Karpas-422 (cell line): Measurements from ENCODE around the gene NHEJ1. TPM values are rescaled to one million over a fixed set of nuclear protein-coding genes. Genes with fewer than 3 reads are reported as not detected.

Experiments
- DNase-seq: peaks from one replicate; pipeline ENCODE4 v3.0.0-alpha.2; 2015
- H2AFZ ChIP-seq: fragments of 200-600 bp; sonication (generic); 2 replicates; pipeline ENCODE4 v1.6.1; 2014; ENCODE audit warnings: antibody characterized with exemption, low read length, mixed read lengths
- H3K27ac ChIP-seq: fragments of 200-600 bp; sonication (generic); 2 replicates; pipeline ENCODE4 v1.5.1; 2014; ENCODE audit warnings: mild to moderate bottlenecking, low read length, moderate library complexity
- H3K27me3 ChIP-seq: fragments of 200-600 bp; sonication (generic); 2 replicates; pipeline ENCODE4 v1.6.1; 2014; ENCODE audit warnings: low read length, mixed read lengths
- H3K36me3 ChIP-seq: fragments of 200-600 bp; sonication (generic); 2 replicates; pipeline ENCODE4 v1.6.1; 2014; ENCODE audit warnings: low read length, mixed read lengths; ENCODE audit not compliant: insufficient read depth
- H3K4me1 ChIP-seq: fragments of 200-600 bp; sonication (generic); 2 replicates; pipeline ENCODE4 v1.6.1; 2014; ENCODE audit warnings: mild to moderate bottlenecking, low read length, mixed read lengths
- H3K4me2 ChIP-seq: fragments of 200-600 bp; sonication (generic); 2 replicates; pipeline ENCODE4 v1.6.1; 2014; ENCODE audit warnings: low read length, low read depth, mild to moderate bottlenecking; ENCODE audit not compliant: poor library complexity, severe bottlenecking
- H3K4me3 ChIP-seq: fragments of 200-600 bp; sonication (generic); 2 replicates; pipeline ENCODE4 v1.5.1; 2014; ENCODE audit warnings: mild to moderate bottlenecking, antibody characterized with exemption, low read length, mixed read lengths
- H3K79me2 ChIP-seq: fragments of 200-600 bp; sonication (generic); 2 replicates; pipeline ENCODE4 v1.6.1; 2014; ENCODE audit warnings: mild to moderate bottlenecking, low read length, mixed read lengths
- H3K9ac ChIP-seq: fragments of 200-600 bp; sonication (generic); 2 replicates; pipeline ENCODE4 v1.6.0; 2014; ENCODE audit warnings: low read length
- H3K9me2 ChIP-seq: fragments of 200-600 bp; sonication (generic), shearing (Covaris generic); replicated peaks from 2 replicates; pipeline ENCODE4 v1.6.0; 2014; ENCODE audit warnings: mild to moderate bottlenecking, low read length, moderate library complexity; ENCODE audit not compliant: insufficient read depth
- H3K9me3 ChIP-seq: fragments of 300-700, 200-600 bp; sonication (generic); 2 replicates; pipeline ENCODE4 v1.6.1; 2014; ENCODE audit warnings: low read length, mixed read lengths
- H4K20me1 ChIP-seq: fragments of 200-600 bp; sonication (generic); 2 replicates; pipeline ENCODE4 v1.6.1; 2014; ENCODE audit warnings: mild to moderate bottlenecking, antibody characterized with exemption, low read length, low read depth; ENCODE audit not compliant: insufficient read depth
- total RNA-seq: library from RNA; depleted of rRNA; stranded (reverse); fragments of >200 nt; shearing (Covaris generic); gene quantifications from 2 replicates; pipeline ENCODE4 v1.2.3, GENCODE V29; 2014; ENCODE audit warnings: low replicate concordance

Gene NHEJ1
- total RNA-seq, 1 experiment from 2014 or later: 21.5 TPM

- Histone ChIP-seq H3K9me3 (no peaks in the 10 kb centered on the region), H2AFZ (no peak overlapping the region), H3K4me2 (no peak overlapping the region), H3K9ac (no peak overlapping the region), H3K79me2 (peaks cover 22% of the 10 kb centered on the region), H3K27me3 (no peaks in the 10 kb centered on the region), H4K20me1 (no peaks in the 10 kb centered on the region), H3K27ac (no peak overlapping the region), H3K4me3 (no peak overlapping the region), H3K9me2 (no peaks in the 10 kb centered on the region), H3K4me1 (peaks cover 13% of the 10 kb centered on the region), H3K36me3 (peaks cover 8% of the 10 kb centered on the region; the same call in 1 of the 2 replicates)
- DNase-seq: no peak
Observed at GRCh38 chr2:219173176-219173575, 12.6 kb upstream of the NHEJ1 start.

DNA sequence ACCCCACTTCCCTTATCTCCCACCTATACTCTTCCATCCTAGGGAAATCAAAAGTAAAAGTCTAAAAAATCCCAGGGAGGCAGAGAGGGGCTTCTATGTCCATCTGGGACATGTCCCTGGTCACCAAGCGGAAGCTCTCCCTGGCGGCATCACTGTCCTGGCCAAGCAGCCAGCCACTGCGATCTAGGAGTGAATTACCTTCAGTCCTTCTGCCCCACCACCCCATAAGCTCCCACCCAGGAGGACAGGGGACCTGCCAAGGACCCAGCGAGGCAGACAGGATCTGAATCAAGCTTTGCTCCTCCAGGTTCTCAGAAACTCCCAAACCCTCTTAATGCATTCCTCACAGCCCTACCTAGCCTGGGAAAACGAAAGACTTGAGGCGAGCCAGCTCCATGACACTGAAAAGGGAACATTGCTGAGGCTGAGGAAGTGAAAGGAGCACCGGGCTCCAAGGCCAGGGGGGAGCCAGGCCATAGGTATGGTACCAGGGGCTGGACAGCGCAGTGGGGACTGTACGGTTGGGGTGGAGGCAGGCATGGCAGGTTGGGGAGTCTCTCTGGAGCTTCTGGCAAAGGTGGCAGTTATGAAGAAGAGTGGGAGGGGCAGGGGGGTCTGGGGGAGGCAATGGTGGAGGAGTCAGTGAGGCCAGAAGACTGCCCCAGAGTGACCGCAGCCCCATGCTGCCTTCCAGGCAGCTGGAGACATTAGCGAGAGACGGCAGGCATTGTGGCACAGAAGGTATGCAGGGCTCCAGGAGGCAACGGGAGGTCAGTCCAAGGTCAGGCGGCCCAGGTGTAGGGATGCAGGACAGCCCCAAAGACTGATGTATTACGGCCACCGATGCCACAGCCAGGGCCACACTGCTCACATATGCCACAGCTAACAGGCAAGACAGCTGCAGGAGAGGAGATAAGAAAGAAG, 11.9 kb upstream of the NHEJ1 start:
- no peak overlapping the region for H2AFZ ChIP-seq
- DNase-seq: peak; percentile 21
- no peak overlapping the region for H3K4me2 ChIP-seq
- no peak overlapping the region for H3K4me3 ChIP-seq
- no peak overlapping the region for H3K27ac ChIP-seq
- peaks cover 22% of the 10 kb centered on the region for H3K79me2 ChIP-seq
- H4K20me1 ChIP-seq: no peaks in the 10 kb centered on the region
- H3K9me2 ChIP-seq: no peaks in the 10 kb centered on the region
- peaks cover 12% of the 10 kb centered on the region for H3K4me1 ChIP-seq
- no peaks in the 10 kb centered on the region for H3K27me3 ChIP-seq
- no peak overlapping the region for H3K9ac ChIP-seq
- H3K9me3 ChIP-seq: no peaks in the 10 kb centered on the region
- peaks cover 8% of the 10 kb centered on the region; the same call in 1 of the 2 replicates for H3K36me3 ChIP-seq

DNA sequence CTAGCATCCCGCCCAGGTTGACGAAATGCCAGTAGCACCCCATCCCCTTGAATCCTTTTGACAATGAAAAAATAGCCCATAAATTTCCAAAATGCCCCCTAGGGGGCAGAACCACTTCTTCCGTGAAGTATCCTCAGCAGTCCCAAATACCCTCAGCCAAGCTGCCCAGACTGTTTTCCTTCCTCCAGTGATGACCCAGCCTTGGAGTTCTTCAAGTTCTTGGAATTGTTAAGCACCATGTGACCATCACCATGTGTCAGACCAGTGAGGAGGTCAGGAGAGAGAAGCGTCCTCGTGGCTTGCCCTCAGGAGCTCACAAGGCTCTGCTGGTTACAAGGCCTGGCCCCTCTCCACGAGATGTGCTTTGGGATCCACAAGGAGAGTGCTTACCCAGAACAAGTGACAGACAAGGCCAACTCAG, 10.6 kb upstream of the NHEJ1 start:
- Histone ChIP-seq H2AFZ (no peak overlapping the region), H3K4me1 (peaks cover 7% of the 10 kb centered on the region), H3K4me2 (no peak overlapping the region), H3K9me2 (no peaks in the 10 kb centered on the region), H3K4me3 (no peak overlapping the region), H3K27ac (no peak overlapping the region), H3K9ac (no peak overlapping the region), H3K79me2 (peaks cover 18% of the 10 kb centered on the region), H4K20me1 (no peaks in the 10 kb centered on the region), H3K27me3 (no peaks in the 10 kb centered on the region), H3K36me3 (peaks cover 12% of the 10 kb centered on the region; the same call in 1 of the 2 replicates), H3K9me3 (no peaks in the 10 kb centered on the region)
- DNase-seq: peak; percentile 76

DNA sequence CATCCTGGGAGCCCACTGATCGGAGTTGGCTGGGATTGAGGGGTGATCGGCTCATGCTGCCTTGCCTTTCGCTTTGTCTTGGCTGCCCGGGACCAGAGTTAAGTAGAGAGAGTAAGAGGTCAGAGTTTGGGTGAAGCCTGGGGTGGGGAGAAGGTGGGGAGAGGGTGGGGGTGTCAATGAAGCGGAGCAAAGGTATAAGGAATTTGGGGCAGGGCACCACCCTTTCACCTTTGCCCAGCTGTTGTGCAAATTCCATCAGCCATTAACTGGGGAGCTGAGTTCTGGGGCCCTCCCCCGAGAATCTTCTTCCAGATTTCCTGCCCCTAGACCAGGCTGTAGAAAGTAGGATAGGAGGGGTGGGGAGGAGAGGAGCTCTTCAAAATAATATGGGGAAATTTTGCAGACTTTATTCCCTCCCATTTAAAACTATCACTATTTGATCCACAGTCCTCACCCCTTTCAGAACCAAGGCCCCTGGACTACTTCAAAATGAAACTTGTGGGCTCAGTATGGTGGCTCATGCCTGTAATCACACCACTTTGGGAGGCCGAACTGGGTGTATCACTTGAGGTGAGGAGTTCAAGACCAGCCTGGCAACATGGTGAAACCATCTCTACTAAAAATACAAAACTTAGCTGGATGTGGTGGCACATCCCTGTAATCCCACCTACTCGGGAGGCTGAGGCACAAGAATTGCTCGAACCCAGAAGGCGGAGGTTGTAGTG, 9.5 kb upstream of the NHEJ1 start, which contains the start of gene SLC23A3:
Gene SLC23A3 (minus strand): TSS at position 100 of the 725 bp plus-strand sequence. CDS start 45 bp downstream, at position 55.
- Histone ChIP-seq H3K27me3 (no peaks in the 10 kb centered on the region), H2AFZ (no peak within 1 kb of the TSS), H3K4me1 (no peaks in the 10 kb centered on the region), H4K20me1 (no peaks in the 10 kb centered on the region), H3K36me3 (peaks cover 12% of the 10 kb centered on the region; the same call in 1 of the 2 replicates), H3K79me2 (peaks cover 9% of the 10 kb centered on the region; the same call in 1 of the 2 replicates), H3K4me3 (no peak within 1 kb of the TSS), H3K9me3 (no peaks in the 10 kb centered on the region), H3K9ac (no peak within 1 kb of the TSS), H3K27ac (no peak within 1 kb of the TSS), H3K9me2 (no peaks in the 10 kb centered on the region), H3K4me2 (no peak within 1 kb of the TSS)
- peak; percentile 37 for DNase-seq

GRCh38 chr2:219168932-219169331, 8.3 kb upstream of the NHEJ1 start:
- Histone ChIP-seq H3K4me2 (no peak overlapping the region), H3K79me2 (no peaks in the 10 kb centered on the region), H3K9me2 (no peaks in the 10 kb centered on the region), H2AFZ (no peak overlapping the region), H3K27me3 (no peaks in the 10 kb centered on the region), H3K27ac (no peak overlapping the region), H3K4me3 (no peak overlapping the region), H3K9me3 (no peaks in the 10 kb centered on the region), H4K20me1 (no peaks in the 10 kb centered on the region), H3K36me3 (0 out of 2 replicates have a peak, but pooled peaks cover 4% of the 10 kb centered on the region), H3K4me1 (no peaks in the 10 kb centered on the region), H3K9ac (no peak overlapping the region)
- peak; percentile 26 for DNase-seq

DNA sequence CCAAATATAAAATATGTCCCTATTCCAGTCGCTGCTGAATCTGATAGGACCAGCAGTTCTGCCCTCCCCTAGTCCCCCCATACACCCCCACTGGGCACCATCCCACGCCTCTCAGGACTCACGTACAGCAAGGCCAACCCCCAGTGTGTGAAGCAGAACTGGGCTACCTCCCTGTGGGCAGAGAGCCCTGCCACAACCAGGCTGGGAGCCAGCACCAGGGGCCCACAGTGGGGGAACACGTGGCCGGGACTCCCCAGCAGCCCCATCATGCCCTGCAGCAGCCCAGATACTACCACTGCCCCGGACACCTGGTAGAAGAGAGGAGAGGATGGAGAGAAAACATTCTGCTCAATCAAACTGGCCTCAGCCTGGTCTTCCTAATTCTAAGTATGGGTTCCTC, 7.9 kb upstream of the NHEJ1 start:
- H3K4me2 ChIP-seq: no peak overlapping the region
- no peaks in the 10 kb centered on the region for H3K27me3 ChIP-seq
- no peak overlapping the region for H3K27ac ChIP-seq
- H3K79me2 ChIP-seq: no peaks in the 10 kb centered on the region
- H2AFZ ChIP-seq: no peak overlapping the region
- H3K9me3 ChIP-seq: no peaks in the 10 kb centered on the region
- peak; percentile 39 for DNase-seq
- H3K4me1 ChIP-seq: no peaks in the 10 kb centered on the region
- H4K20me1 ChIP-seq: no peaks in the 10 kb centered on the region
- no peak overlapping the region for H3K9ac ChIP-seq
- H3K4me3 ChIP-seq: no peak overlapping the region
- H3K9me2 ChIP-seq: no peaks in the 10 kb centered on the region
- H3K36me3 ChIP-seq: 0 out of 2 replicates have a peak, but pooled peaks cover 4% of the 10 kb centered on the region

DNA sequence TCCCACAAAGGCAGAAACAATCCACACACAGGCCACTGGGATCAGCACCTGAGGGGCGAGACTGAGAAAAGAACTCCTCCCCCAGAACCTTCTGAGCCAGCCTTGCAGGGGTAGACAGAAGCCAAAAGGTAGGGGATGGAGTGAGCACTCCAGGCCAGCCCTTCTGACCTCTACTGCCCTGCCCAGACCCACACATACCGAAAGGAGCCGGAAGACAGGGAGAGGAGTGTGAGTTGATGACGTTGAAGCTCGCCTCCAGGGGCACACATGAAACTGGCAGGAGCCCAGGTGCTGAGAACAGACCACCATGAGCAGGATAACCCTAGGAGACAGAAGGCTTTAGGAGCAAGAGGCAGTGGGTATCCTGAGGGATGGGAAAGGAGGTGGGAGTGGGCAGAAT, 7.4 kb upstream of the NHEJ1 start:
- peak; percentile 30 for DNase-seq
- H3K79me2 ChIP-seq: no peaks in the 10 kb centered on the region
- no peaks in the 10 kb centered on the region for H3K9me3 ChIP-seq
- no peaks in the 10 kb centered on the region for H3K9me2 ChIP-seq
- H3K9ac ChIP-seq: no peak overlapping the region
- no peaks in the 10 kb centered on the region for H3K4me1 ChIP-seq
- no peak overlapping the region for H2AFZ ChIP-seq
- H3K36me3 ChIP-seq: 0 out of 2 replicates have a peak, but pooled peaks cover 4% of the 10 kb centered on the region
- no peaks in the 10 kb centered on the region for H4K20me1 ChIP-seq
- H3K27ac ChIP-seq: no peak overlapping the region
- no peak overlapping the region for H3K4me2 ChIP-seq
- no peaks in the 10 kb centered on the region for H3K27me3 ChIP-seq
- H3K4me3 ChIP-seq: no peak overlapping the region
